ENCODE measurements around the gene PARP12. TPM values are rescaled to one million over a fixed set of nuclear protein-coding genes. Genes with fewer than 3 reads are reported as not detected.

PARP12 gene
- total and polyA plus RNA-seq, 9 of the 15 experiments (the other 6 are each of a cell fraction or from before 2014, with no cell fraction given): 4.6 to 40.4 (median 23.5) TPM

- TF ChIP-seq MGA (IDR thresholded peaks at IDR 0.05) (peak; percentile 26; the same call in 1 of the 2 replicates), NFRKB (IDR thresholded peaks at IDR 0.05; ENCODE audit: low read depth) (no peak), EHMT2 (IDR thresholded peaks at IDR 0.05) (0 out of 2 replicates have a peak, but pooled peaks have one; percentile 32), TOE1 (IDR thresholded peaks at IDR 0.05; ENCODE audit: borderline replicate concordance) (0 out of 2 replicates have a peak, but pooled peaks have one; percentile 45), TOE1 (CRISPR knock-in tag; IDR thresholded peaks at IDR 0.05; ENCODE audit: borderline replicate concordance, low read depth) (no peak), PBX2 (CRISPR knock-in tag; IDR thresholded peaks at IDR 0.05; ENCODE audit: low read depth) (no peak), PBX2 (tag; conservative IDR thresholded peaks at IDR 0.05; ENCODE audit: low read depth) (0 out of 2 replicates have a peak, but pooled peaks have one; percentile 13), SNAPC5 (CRISPR knock-in tag; IDR thresholded peaks at IDR 0.05) (no peak), NBN (IDR thresholded peaks at IDR 0.05; ENCODE audit: low read depth) (peak; percentile 63; the same call in 1 of the 2 replicates), ZBTB5 (IDR thresholded peaks at IDR 0.05) (peak; percentile 55; the same call in 1 of the 2 replicates)
These were observed 77.9 kb downstream of the PARP12 start (continued) for GRCh38 chr7:139984642-139985539.

Measured in K562 (cell line).